H4 (cell line): Measurements from ENCODE around the gene CDH6. TPM values are rescaled to one million over a fixed set of nuclear protein-coding genes. Genes with fewer than 3 reads are reported as not detected.
"Not testable (repeated sequence)": the region's sequence is repeated elsewhere in the genome, so short reads cannot be mapped to it uniquely, and the experiment has no call there.

Experiments used
- DNase-seq: peaks from one replicate; pipeline ENCODE4 v3.0.0-alpha.2; 2015; ENCODE audit warnings: low spot score
- total RNA-seq: library from RNA; depleted of rRNA; stranded (reverse); fragments of >200 nt; shearing (Covaris generic); gene quantifications from 2 replicates; pipeline ENCODE4 v1.2.3, GENCODE V29; 2014

The CDH6 gene
- total RNA-seq, 1 experiment from 2014 or later, result 70.2 TPM

DNA sequence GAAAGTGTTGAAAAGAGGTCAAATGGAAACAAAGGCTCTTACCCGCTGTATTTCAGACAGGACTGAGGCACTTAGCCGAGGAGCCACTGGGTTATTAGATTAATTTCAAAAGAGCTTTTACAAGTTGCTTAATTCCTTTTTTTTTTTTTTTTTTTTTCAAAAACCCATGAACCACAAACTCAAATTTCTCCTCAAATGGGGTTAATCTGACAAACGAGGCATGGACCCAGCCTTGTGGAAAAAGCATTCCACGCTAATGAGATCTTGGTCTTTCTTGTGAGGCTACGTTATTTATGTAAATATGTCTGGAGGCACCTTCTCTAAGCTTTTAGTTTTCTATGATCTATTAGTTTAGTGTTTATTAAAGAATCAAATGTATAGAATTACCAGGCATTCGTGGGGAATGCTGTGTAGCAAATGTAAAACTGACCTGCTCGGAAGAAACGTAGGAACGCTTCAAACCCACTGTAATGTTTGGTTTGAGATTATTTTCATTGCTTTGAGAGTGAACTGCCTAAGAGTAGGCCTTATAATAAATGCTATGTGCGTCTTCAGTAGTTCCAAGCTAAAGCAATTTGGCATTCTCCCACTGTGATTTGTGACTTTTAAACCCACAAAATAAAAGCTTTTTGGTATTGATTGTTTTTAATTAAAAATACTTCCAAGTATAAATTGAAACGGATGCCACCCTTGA is 134.7 kb downstream of the CDH6 start:
- DNase-seq, result no peak

DNA sequence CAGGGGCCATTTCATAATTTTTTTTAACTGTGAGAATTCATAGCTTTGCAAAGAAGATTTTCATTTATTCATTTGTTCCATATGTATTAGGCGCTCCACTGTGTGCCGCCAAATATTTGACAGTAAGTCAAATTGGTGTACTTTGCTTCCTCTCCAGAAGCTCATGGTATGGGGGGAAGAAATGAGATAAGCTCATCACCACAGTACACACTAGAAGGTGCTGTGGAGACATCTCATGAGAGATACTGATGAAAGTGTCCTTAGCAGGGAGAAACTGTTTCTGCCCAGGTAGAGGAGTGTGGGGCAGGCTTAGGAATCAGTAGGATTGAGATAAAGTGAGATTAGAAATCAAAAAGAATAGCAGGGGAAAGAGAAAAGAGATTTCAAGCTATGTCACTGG is 136.2 kb downstream of the CDH6 start:
- DNase-seq, result no peak

DNA sequence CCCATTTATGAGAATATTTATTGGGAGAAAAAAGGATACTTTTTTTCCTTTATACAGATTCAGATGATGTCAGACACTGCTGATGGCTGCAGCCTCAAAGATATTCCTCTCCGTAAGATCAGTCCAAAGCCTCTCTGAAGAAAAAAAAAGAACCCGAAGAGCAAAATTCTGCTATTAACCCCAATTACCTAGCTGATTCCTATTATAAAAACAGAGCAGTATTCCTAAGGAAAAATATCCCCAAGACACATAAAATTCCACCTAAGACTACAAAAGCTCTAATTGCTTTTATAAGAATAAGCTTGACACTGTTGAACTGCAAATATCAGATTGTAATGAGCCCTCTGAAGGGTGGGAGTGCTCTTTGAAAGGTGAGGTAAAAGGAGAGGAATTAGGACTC is 138.7 kb downstream of the CDH6 start:
- DNase-seq, result no peak

DNA sequence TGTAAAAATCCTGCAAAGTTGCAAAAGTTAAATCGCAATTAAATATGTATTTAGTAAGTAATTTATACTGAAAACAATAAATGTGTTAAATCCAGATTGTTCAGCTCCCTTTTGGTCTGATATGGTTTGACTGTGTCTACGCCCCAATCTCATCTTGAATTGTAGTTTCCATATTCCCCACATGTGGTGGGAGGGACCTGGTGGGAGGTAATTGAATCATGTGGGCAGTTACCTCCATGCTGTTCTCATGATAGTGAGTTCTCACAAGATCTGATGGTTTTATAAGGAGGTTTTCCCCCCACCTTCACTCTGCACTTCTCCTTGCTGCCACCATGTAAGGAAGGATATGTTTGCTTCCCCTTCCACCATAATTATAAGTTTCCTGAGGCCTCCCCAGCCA is 140.0 kb downstream of the CDH6 start:
- no peak for DNase-seq

DNA sequence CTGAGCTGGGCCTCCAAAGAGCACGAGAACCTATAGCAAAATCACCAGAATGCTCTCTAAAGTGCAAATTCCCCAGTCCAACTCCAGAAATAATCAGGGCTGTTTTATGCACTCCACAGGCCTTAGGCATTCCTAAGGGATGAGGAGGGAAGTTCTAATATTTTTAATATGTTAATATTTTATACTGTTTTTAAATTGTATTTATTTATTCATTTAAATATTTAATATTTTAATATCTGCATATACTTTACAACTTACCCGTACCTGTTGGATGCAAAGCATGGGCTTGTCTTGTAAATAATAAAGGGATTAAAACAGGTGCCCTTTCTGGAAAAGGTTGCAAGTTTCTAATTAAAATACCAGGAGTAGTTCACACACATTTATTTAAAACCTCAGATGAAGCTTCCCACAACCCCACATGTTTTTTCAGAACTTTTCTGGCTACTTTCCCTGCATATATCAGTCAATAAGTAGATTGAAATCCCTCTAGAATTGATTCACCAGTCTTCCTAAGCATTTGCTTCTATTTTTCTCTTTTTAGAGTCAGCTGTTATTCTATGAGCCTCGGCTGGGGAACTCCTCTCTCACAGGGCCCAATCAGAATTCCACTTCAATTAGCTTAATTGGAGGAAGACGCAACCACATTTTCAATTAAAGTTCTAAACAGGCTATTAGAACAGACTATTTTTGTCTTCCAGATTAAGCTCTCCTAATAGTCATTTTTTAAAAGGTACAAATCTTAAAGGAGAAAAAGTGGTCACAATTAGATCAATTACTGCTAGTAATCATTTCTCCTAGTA is 140.8 kb downstream of the CDH6 start:
- DNase-seq, result no peak

DNA sequence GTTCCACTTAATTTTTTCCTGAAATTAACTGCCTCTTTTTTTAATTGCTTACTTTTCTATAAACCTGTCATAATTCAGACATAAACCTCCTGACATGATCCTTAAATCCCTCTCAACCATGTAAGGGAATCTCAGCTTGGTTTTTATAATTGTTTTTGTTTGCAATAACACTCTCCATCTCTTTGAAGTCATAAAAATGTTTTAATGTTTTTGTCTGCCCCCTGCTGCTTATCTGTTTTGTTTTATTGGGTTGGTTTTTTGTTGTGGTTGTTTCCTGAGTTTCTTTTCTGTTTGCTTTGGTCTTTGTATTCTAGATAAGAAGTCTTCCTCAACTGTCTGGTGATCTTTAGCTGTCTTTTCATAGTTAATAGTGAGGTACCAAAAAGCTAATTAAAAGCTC is 142.0 kb downstream of the CDH6 start:
- DNase-seq, result no peak

DNA sequence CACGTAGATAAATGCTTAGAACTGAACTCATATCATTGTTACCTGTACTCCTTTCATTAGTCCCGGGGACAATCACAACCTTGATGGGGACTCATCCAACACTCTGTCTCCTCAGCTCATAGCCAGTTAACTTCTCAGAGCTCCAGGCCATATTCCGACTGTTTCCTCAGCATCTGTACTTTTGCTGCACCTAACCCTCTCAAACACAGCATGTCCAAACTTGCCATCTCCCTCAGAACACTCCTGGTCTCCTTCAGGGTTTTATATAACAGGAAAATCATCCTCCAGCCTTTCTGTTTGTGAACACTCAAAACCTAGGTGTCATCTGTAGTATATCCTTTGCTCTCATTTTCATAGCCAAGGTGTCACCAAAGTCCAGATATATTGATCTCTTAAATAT is 150.5 kb downstream of the CDH6 start:
- no peak for DNase-seq

DNA sequence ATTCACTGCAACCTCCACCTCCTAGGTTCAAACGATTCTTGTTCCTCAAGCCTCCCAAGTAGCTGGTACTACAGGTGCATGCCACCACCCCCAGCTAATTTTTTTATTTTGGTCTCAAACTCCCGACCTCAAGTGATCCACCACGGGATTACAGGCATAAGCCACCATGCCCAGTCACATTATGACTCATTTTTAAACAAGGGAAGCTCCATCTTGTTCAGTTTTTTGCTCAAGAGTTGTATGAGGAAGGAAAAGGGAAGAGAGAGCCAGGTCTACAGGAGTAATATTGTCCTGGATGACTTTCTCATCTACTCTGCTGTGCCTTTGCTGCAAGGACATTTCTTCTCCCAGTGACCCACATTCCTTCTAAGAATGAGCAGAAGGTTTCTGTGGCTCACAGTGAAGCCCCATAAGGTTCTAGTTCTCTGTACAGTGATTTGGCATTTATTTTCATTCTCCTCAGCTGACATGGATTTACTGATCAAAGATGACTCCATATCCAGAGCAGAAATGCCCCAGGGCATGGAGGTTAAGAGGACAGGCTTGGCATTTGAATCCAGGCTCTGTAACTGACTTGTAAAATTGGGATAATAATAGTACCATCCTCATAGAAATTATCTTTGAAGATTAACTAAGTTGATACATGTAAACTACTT is 153.5 kb downstream of the CDH6 start:
- peak; percentile 15 for DNase-seq

DNA sequence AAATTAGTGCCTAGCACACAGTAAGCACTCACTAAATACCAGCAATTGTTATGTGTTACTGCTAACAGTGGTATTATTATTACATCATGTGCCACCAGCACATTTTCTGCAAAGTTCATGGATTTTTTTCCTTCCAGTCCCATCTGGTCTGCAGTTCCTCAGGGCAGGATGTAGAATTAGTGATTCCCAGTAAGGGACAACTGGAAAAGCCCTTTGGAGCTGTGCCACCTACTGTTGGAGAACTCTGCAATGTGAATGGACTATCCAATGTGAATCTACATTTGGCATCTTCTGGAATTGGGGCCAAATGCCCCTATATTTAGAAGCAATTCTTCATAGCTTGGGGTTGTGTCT is 154.0 kb downstream of the CDH6 start:
- DNase-seq, result no peak

DNA sequence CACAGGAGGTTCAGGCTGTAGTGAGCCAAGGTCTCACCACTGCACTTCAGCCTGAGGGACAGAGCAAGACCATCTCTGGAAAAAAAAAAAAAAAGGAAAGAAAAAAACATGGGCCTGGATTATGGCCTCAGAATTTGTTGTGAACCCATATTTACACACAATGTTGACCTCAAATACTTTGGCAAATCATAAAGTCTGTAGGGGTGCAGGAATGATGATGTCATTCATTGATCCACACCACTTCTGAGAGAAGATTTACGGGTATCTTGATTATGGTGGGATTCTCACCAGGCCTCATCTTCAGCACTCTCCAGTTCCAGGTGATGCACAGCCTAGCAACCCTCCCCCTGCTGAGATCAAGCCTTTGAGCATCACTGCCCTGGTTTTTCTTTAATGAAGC is 156.9 kb downstream of the CDH6 start:
- DNase-seq, result no peak

DNA sequence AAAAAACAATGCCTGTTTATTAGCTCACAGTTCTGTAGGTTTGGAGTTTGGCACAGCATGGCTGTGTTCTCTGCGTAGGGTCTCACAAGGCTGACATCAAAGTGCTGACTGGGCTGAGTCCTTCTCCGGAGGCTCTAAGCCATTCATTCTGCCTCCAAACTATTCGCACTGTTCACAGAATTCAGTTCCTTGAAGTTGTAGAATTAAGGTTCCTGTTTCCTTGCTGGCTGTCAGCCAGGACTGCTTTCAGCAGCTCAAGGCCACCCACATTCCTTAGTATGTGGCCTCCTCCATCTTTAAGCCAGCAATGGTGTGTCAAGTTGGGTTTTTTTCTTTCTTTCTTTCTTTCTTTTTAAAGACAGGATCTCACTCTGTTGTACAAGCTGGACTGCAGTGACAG is 161.9 kb downstream of the CDH6 start:
- no peak for DNase-seq

DNA sequence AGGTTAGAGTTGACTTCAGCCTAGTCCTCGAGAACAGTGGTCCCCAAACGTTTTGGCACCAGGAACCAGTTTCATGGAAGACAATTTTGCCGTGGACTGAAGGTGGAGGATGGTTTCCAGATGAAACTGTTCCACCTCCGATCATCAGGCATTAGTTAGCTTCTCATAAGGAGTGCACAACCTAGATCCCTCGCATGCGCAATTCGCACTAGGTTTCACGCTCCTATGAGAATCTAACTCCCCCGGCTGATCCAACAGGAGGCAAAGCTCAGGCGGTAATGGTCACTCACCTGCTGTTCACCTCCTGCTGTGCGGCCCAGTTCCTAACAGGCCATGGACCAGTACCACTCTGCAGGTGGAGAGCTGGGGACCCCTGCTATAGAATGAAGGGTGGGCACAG is 163.6 kb downstream of the CDH6 start:
- DNase-seq, result no peak

DNA sequence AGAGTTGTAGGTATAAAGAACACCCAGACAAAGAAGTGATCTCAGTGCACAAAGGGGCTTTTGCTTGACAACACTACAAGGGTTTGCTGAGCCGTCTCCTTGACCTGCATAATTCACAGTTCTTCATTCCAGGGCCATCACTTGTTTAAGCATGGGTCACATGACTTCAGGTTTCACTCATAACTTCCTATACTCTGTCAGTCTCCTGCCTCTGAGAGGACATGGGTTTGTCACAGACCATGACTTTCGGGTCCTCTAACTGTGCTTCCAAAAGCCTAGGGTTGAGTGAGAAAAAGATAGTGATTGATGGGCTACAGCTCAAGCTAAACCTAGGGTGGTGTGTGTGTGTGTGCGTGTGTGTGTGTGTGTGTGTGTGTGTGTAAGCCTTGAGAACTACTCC is 166.4 kb downstream of the CDH6 start:
- no peak for DNase-seq

DNA sequence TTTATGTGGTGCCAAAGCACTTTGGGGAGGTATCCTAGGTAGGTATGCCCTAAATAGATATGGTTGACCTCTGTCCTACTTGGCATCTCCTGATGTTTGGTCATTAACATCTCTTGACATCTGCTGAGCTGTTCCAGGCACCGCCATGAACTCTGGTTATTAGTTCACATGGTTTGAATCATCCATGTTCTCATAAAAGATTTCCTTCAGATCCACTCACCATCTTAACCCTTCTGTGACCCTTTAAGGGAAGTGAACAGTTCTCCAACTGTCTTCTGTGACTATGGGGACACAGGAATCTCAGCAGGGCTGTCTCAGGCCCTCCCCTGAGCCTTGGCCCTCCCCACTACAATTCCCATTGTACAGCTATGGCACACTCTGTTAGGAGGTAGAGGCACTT is 167.7 kb downstream of the CDH6 start:
- DNase-seq, result peak; percentile 29

DNA sequence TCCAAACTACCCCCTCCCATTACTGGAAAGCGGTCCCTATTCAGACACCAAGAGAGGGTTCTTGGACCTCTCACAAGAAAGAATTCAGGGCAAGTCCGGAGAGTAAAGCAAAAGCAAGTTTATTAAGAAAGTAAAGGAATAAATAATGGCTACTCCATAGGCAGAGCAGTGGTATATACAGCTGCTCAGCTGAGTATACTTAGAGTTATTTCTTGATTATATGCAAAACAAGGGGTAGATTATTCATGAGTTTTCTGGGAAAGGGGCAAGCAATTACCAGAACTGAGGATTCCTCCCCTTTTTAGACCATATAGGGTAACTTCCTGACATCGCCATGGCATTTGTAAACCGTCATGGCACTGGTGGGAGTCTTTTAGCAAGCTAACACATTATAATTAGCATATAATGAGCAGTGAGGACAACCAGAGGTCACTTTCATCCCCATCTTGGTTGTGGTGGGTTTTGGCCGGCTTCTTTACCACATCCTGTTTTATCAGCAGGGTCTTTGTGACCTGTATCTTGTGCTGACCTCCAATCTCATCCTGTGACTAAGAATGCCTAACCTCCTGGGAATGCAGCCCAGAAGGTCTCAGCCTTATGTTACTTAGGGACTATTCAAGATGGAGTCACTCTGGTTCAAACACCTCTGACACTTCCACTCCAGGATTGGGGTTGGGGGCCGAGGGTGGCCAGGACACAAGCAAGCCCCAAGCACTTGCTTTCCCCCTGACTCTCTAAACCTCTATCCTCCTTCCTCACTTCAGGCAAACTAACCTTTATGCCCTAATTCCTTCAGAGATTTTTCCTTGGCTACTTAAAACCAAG is 168.4 kb downstream of the CDH6 start:
- DNase-seq, result not testable (repeated sequence)

DNA sequence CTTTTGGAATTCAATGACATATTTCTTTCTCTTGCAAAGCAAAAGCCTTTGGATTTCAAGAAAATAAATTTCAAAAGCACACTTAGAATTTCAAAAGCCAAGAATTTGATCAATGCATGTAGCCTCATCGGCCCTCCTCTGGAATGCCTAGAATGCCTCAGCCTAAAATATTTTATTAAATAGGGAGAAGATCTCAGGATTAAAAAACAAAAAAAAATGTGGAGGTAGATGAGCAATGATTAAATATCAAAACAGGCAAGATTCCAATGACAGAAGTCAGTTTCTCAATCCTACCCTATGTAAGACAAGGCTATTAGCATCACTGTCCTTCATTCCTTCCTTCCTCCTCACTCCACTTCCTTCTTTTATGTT is 169.0 kb downstream of the CDH6 start:
- no peak for DNase-seq

DNA sequence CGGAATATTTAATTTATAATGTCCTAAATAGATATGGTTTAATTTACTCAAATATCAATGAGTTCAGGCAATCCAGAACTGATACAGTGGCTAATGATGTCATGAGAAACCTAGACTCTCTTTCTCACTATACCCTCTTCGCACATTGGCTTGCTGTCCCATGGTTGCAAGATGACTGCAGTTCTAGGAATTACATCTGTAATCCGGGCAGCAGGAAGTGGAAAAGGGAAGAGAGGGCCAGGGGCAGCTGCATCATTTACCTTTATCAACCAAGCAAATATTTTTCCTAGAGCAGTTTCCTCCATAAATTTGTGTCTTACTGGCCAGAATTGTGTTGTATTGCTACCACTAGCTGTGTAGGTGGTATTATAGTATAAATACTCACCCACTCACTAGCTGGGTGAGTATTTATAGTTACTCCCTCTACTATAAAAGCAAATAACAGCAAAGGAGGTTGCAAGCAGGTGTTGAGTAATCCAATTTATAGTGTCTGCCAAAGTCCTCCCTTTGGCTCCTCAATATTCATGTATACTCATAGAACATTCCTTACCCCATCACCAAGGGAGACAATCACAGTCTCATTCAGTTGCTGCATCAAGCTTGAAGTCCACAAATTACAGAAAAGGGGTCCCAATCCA is 169.6 kb downstream of the CDH6 start:
- no peak for DNase-seq

DNA sequence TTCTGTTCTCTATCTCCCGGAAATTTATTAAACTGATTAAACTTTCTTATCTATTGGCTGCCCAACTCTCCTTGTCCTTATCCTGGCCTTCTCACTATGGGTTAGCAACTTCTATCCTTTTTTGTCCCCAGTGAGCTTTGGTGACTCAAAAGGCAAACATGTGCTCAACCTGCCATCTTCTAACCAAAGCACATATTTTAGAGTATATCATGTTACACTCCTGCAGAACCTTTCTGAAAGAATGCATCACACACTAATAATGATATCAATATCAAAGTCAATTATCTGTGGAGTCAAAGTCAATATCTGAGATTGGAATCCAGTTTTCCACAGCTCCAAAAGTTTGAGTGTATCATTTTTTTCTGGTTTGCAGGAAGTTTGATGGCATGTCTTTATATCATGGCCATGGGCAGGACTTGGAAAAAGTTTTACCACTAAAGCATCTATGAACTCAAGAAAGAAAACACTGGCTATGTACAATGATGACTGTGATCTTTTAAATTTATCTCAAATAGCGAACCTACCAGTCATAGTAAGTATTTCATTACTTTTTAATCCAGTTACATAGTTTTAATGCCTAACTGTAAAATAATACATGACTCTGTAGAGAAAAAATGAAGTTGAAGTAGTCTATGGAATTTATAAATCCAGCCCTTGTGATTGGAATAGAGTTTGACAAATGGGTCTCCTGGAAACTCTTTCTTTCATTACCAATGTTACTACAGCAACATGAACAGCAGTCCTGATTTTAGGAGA is 171.6 kb downstream of the CDH6 start:
- DNase-seq, result no peak

DNA sequence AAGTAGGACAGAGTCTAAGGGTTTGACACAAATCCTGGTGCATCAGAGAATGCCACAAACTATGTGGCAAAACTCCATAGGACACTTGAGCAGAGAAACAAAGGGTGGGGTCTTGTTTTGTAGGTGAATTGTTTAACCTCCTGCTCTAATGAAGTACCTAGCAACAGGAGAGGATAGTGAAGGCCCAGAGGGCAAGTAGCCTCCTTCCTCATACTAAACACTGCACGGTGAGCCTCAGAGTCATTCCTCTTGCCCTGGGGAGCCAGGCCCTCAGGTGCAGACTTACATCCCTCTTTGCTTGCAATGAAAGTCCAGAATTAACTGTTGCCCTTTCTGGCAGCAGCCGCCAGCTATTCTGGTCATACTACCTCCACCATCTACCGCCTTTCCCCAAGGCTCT is 172.3 kb downstream of the CDH6 start:
- DNase-seq, result no peak

DNA sequence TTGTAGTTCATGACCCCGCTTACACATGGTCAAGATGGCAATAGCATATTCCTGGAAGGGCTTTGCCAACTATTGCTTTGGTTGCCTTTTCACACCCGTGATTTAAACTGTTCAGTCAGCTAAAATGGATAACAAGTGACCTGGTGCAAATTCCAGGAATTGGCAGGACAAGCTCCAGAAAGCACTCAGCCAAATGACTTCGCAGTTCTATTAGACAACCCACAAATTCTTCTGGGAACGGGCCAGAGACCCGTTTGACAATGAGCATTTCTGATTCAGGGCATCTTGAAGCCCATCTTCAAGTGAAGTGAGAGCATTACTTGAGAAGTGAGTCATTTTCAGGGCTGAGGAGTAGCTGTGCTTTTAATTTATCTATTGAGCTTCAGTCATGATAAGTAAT is 173.5 kb downstream of the CDH6 start:
- DNase-seq, result no peak

DNA sequence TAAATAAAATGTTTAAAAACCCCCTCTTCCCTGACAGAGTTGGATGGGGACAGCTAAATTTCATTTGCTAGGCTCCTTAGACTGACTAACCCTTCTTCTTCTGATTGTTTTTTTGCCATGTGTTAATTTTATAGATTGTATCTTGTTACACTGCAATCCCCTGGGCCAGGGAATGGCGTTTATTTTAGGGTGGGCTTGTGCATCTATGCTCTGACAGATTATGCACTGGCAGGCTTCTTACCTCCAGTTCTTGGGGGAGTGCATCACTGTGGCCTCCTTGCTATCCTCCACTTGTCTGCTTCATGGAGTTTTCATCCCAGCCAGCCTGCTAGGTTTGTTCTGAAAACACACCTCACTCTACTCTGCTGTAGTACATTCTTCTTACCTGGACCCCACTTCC is 178.6 kb downstream of the CDH6 start:
- DNase-seq, result no peak
